ENCODE measurements around the gene UBTD1.
"Not testable (repeated sequence)": the region's sequence is repeated elsewhere in the genome, so short reads cannot be mapped to it uniquely, and the experiment has no call there.

UBTD1 gene

DNA sequence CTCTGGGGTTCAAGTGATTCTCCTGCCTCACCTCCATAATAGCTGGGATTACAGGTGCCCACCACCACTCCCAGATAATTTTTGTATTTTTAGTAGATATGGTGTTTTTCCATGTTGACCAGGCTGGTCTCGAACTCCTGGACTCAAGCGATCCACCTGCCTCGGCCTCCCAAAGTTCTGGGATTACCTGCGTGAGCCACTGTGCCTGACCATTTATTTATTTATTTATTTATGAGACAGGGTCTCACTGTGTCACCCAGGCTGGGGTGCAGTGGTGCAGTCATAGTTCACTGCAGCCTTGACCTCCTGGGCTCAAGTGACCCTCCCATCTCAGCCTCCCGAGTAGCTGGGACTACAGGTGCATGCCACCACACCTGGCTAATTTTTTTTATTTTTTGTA is 55.6 kb downstream of the UBTD1 start:
- H3K4me1 ChIP-seq (ENCODE audit: control insufficient read depth, insufficient read depth, low read length): peaks cover 31% of the 10 kb centered on the region
- H3K9me3 ChIP-seq (ENCODE audit: control insufficient read depth, low read length); DNase-seq (ENCODE audit: low read depth); H3K9ac ChIP-seq (ENCODE audit: low read length); H3K27me3 ChIP-seq (replicated peaks; ENCODE audit: control insufficient read depth, insufficient read depth, low read length); H3K36me3 ChIP-seq (ENCODE audit: control insufficient read depth, insufficient read depth, low read length, severe bottlenecking); H3K4me3 ChIP-seq (ENCODE audit: low read length): not testable (repeated sequence)

GRCh38 chr10:97555541-97555940 is 56.8 kb downstream of the UBTD1 start:
- not testable (repeated sequence) for H3K27me3 ChIP-seq (replicated peaks; ENCODE audit: control insufficient read depth, insufficient read depth, low read length); H3K4me3 ChIP-seq (ENCODE audit: low read length); H3K9me3 ChIP-seq (ENCODE audit: control insufficient read depth, low read length); DNase-seq (ENCODE audit: low read depth); H3K36me3 ChIP-seq (ENCODE audit: control insufficient read depth, insufficient read depth, low read length, severe bottlenecking); H3K9ac ChIP-seq (ENCODE audit: low read length)
- peaks cover 22% of the 10 kb centered on the region for H3K4me1 ChIP-seq (ENCODE audit: control insufficient read depth, insufficient read depth, low read length)

DNA sequence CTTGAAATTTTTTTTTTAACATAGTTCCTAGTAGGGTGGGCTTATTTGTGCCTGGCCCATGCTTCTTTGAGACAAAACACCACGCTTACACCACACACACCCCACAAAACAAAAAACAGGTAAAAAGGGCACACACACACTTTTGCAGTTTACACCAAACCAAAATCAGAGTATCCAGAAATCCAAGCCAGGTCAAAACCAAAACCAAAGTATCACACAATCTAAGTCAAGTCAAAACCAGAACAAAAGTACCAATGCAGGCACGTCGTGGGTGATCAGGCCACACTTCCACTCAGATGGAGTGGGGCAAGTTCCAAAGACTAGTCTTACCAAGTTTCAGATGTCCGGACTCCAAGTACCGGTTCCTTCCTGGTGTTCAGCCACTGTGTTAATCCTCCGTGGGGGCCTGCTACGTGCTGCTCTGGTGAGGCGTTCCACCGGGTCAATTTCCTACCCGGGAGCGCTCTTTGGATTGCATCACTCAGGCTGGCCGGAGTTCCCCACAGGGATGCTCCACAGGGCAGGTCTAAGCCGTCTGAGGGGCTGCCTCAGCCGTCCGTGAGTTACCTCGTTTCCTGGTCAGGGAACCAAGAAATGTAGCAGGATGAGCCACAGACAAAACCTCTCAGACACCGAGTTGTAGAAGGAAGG is 62.1 kb downstream of the UBTD1 start:
- not testable (repeated sequence) for H3K27me3 ChIP-seq (replicated peaks; ENCODE audit: control insufficient read depth, insufficient read depth, low read length); H3K9me3 ChIP-seq (ENCODE audit: control insufficient read depth, low read length); H3K4me1 ChIP-seq (ENCODE audit: control insufficient read depth, insufficient read depth, low read length); DNase-seq (ENCODE audit: low read depth); H3K36me3 ChIP-seq (ENCODE audit: control insufficient read depth, insufficient read depth, low read length, severe bottlenecking)
- Histone ChIP-seq H3K9ac (ENCODE audit: low read length) (peak overlapping the region; percentile 70), H3K4me3 (ENCODE audit: low read length) (peak overlapping the region; percentile 76)

DNA sequence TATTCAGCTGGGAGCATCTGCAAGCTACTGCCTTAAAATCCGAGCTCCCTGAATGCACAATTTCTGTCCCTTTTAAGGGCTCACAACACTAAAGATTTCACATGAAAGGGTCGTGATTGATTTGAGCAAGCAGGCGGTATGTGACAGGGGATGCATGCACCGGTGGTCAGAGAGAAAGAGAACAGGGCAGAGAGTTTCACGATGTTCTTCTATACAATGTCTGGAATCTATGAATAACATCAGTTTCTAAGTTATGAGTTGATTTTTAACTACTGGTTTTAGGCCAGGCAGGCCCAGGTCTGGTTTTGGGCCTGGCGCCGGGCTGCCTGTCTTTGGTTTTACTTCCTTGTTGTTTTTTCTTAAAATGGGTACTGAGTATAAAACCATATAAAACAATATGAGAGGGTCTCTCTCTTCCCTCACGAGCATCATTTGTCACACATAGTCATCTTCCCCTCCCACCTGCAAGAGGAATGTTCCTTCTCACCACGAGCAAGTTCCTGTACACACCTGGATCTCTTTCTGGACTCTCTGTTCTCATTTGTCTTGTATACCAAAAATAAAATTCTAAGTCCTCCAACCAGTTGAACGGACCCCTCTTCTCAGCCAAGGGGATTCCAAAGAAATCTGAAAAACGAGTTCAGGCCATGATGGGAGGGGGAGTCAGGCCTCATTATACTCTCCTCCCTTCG is 62.8 kb downstream of the UBTD1 start:
- not testable (repeated sequence) for H3K4me1 ChIP-seq (ENCODE audit: control insufficient read depth, insufficient read depth, low read length); H3K9me3 ChIP-seq (ENCODE audit: control insufficient read depth, low read length)
- peak overlapping the region; percentile 70 for H3K9ac ChIP-seq (ENCODE audit: low read length)

DNA sequence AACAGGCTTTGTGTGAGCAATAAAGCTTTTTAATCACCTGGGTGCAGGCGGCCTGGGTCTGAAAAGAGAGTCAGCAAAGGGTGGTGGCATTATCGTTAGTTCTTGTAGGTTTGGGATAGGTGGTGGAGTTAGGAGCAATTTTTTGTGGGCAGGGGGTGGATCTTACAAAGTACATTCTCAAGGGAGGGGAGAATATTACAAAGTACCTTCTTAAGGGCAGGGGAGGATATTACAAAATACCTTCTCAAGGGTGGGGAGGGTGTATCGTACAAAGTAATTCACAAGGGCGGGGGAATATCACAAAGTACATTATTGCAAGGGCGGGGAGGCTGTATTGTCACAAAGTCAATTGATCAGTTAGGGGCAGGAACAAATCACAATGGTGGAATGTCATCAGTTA is 63.6 kb downstream of the UBTD1 start:
- H3K4me3 ChIP-seq (ENCODE audit: low read length); H3K9me3 ChIP-seq (ENCODE audit: control insufficient read depth, low read length); H3K36me3 ChIP-seq (ENCODE audit: control insufficient read depth, insufficient read depth, low read length, severe bottlenecking); H3K9ac ChIP-seq (ENCODE audit: low read length); H3K4me1 ChIP-seq (ENCODE audit: control insufficient read depth, insufficient read depth, low read length); H3K27me3 ChIP-seq (replicated peaks; ENCODE audit: control insufficient read depth, insufficient read depth, low read length); DNase-seq (ENCODE audit: low read depth): not testable (repeated sequence)

More for the DNA sequence above, 62.8 kb downstream of the UBTD1 start:
- DNase-seq (ENCODE audit: low read depth); H3K27me3 ChIP-seq (replicated peaks; ENCODE audit: control insufficient read depth, insufficient read depth, low read length); H3K36me3 ChIP-seq (ENCODE audit: control insufficient read depth, insufficient read depth, low read length, severe bottlenecking): not testable (repeated sequence)
- H3K4me3 ChIP-seq (ENCODE audit: low read length): peak overlapping the region; percentile 76

- H3K36me3 ChIP-seq (ENCODE audit: control insufficient read depth, insufficient read depth, low read length, severe bottlenecking): peaks cover 5% of the 10 kb centered on the region
- no peak for DNase-seq (ENCODE audit: low read depth)
- no peaks in the 10 kb centered on the region for H3K9me3 ChIP-seq (ENCODE audit: control insufficient read depth, low read length)
- H3K4me1 ChIP-seq (ENCODE audit: control insufficient read depth, insufficient read depth, low read length): peaks cover 8% of the 10 kb centered on the region
- no peak overlapping the region for H3K4me3 ChIP-seq (ENCODE audit: low read length)
- H3K27me3 ChIP-seq (replicated peaks; ENCODE audit: control insufficient read depth, insufficient read depth, low read length): no peaks in the 10 kb centered on the region
- no peak overlapping the region for H3K9ac ChIP-seq (ENCODE audit: low read length)
Observed at GRCh38 chr10:97563337-97563736, 64.6 kb downstream of the UBTD1 start.

- peaks cover 19% of the 10 kb centered on the region for H3K36me3 ChIP-seq (ENCODE audit: control insufficient read depth, insufficient read depth, low read length, severe bottlenecking)
- no peak overlapping the region for H3K9ac ChIP-seq (ENCODE audit: low read length)
- peaks cover 8% of the 10 kb centered on the region for H3K4me1 ChIP-seq (ENCODE audit: control insufficient read depth, insufficient read depth, low read length)
- H3K27me3 ChIP-seq (replicated peaks; ENCODE audit: control insufficient read depth, insufficient read depth, low read length): no peaks in the 10 kb centered on the region
- no peak overlapping the region for H3K4me3 ChIP-seq (ENCODE audit: low read length)
- no peaks in the 10 kb centered on the region for H3K9me3 ChIP-seq (ENCODE audit: control insufficient read depth, low read length)
- DNase-seq (ENCODE audit: low read depth): no peak
Observed at GRCh38 chr10:97564776-97565175, 66.1 kb downstream of the UBTD1 start.

DNA sequence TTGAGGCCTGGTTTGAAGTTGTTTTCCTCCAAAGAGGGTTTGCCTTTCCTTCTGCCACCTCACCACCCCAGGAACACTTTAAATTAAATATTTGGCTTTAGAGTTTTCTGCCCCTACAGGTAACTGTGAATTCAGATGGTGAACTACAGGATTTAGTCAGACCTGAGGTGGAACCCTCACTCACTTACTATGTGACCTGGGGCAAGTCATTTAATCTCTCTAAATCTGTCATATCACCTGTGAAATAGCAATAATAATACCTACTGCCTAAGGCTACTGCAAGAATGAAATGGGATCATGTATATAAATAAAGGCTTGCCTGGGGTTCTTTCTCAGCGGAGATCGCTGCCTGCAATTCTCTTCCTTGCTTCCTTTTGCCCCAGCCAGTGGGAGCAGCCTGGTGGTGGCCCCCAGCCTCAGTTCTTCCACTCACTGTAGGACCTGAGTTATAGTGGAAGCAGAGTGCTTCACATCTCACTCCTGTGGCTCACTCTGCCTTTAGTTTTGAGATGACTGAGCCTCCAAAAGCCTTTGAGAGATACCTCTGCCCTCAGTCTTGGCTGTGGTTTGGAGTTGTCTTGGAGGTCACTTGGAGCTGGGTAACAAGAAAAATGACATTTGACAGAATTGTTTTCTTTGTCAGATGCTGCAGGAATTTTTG is 67.7 kb downstream of the UBTD1 start:
- Histone ChIP-seq H3K4me3 (ENCODE audit: low read length) (no peak overlapping the region), H3K9me3 (ENCODE audit: control insufficient read depth, low read length) (no peaks in the 10 kb centered on the region), H3K9ac (ENCODE audit: low read length) (no peak overlapping the region), H3K27me3 (replicated peaks; ENCODE audit: control insufficient read depth, insufficient read depth, low read length) (no peaks in the 10 kb centered on the region), H3K4me1 (ENCODE audit: control insufficient read depth, insufficient read depth, low read length) (peaks cover 4% of the 10 kb centered on the region), H3K36me3 (ENCODE audit: control insufficient read depth, insufficient read depth, low read length, severe bottlenecking) (peaks cover 35% of the 10 kb centered on the region)
- DNase-seq (ENCODE audit: low read depth): no peak

DNA sequence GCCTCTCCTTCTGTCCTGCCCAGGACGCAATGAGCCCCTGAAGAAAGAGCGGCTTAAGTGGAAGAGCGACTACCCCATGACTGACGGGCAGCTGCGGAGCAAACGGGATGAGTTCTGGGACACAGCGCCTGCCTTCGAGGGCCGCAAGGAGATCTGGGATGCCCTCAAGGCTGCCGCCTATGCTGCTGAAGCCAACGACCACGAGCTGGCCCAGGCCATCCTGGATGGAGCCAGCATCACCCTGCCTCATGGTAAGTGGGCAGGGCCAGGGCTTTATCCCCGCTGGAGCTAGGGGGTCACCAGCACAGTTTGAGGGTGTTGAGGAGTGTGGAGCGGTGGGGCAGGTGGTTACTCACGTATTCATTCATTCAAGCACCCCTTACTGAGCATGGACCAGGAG is 69.2 kb downstream of the UBTD1 start:
- Histone ChIP-seq H3K36me3 (ENCODE audit: control insufficient read depth, insufficient read depth, low read length, severe bottlenecking) (peaks cover 36% of the 10 kb centered on the region), H3K9me3 (ENCODE audit: control insufficient read depth, low read length) (no peaks in the 10 kb centered on the region), H3K4me3 (ENCODE audit: low read length) (no peak overlapping the region), H3K9ac (ENCODE audit: low read length) (no peak overlapping the region), H3K27me3 (replicated peaks; ENCODE audit: control insufficient read depth, insufficient read depth, low read length) (no peaks in the 10 kb centered on the region), H3K4me1 (ENCODE audit: control insufficient read depth, insufficient read depth, low read length) (peaks cover 11% of the 10 kb centered on the region)
- DNase-seq (ENCODE audit: low read depth): no peak

- H3K4me3 ChIP-seq (ENCODE audit: low read length): no peak overlapping the region
- H3K27me3 ChIP-seq (replicated peaks; ENCODE audit: control insufficient read depth, insufficient read depth, low read length): no peaks in the 10 kb centered on the region
- H3K9me3 ChIP-seq (ENCODE audit: control insufficient read depth, low read length): no peaks in the 10 kb centered on the region
- H3K4me1 ChIP-seq (ENCODE audit: control insufficient read depth, insufficient read depth, low read length): peaks cover 22% of the 10 kb centered on the region
- peaks cover 36% of the 10 kb centered on the region for H3K36me3 ChIP-seq (ENCODE audit: control insufficient read depth, insufficient read depth, low read length, severe bottlenecking)
- H3K9ac ChIP-seq (ENCODE audit: low read length): no peak overlapping the region
- no peak for DNase-seq (ENCODE audit: low read depth)
Observed at GRCh38 chr10:97570146-97570788, 71.5 kb downstream of the UBTD1 start.

DNA sequence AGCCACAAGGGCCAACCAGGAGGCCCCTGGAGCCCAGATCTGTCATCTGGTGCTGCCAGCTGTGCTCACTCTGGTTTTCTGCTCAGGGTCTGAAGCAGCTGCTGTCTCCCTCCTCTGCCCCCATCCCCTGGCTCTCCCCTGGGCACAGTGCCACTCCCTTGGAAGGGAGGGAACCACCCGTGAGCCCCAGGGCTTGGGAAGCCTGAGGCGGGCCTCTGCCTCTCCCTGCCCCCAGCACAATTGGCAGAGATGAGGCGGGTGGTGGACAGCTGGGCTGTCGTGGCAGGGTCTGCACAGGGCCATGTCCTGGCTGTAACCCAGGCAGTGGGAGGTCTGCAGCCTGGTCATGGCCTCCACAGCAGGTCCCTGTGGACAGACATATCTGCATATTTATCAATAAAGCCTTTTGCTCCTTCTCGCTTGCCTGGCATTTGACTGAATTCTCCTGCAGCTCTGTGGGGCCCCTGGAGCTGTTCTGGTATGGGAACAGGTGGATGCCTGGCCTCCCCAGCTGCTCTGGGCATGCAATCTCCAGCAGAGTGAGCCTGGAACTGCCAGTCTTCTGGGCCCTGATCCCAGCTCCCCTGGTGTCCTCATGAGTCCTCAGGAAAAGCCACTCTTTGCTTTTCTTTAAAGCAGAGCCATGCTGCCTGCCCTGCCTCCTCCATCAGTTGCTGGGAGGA is 72.2 kb downstream of the UBTD1 start:
- H3K36me3 ChIP-seq (ENCODE audit: control insufficient read depth, insufficient read depth, low read length, severe bottlenecking): peaks cover 36% of the 10 kb centered on the region

More for the DNA sequence above, 72.2 kb downstream of the UBTD1 start:
- Histone ChIP-seq H3K9ac (ENCODE audit: low read length) (no peak overlapping the region), H3K27me3 (replicated peaks; ENCODE audit: control insufficient read depth, insufficient read depth, low read length) (no peaks in the 10 kb centered on the region), H3K4me3 (ENCODE audit: low read length) (no peak overlapping the region), H3K4me1 (ENCODE audit: control insufficient read depth, insufficient read depth, low read length) (peaks cover 22% of the 10 kb centered on the region), H3K9me3 (ENCODE audit: control insufficient read depth, low read length) (no peaks in the 10 kb centered on the region)
- DNase-seq (ENCODE audit: low read depth): no peak

All from adipocyte (in vitro differentiated cells).